SH-SY5Y (cell line): Measurements from ENCODE around the gene FCHSD2.

Experiments used
- GATA2 ChIP-seq: IDR thresholded peaks from 2 replicates; pipeline ENCODE4 v1.6.1; 2011; ENCODE audit warnings: mild to moderate bottlenecking, low read depth, low read length
- GATA3 ChIP-seq: IDR thresholded peaks from 2 replicates; pipeline ENCODE4 v1.6.1; 2011; ENCODE audit warnings: low read depth, mild to moderate bottlenecking, low read length, moderate library complexity

The FCHSD2 gene

DNA sequence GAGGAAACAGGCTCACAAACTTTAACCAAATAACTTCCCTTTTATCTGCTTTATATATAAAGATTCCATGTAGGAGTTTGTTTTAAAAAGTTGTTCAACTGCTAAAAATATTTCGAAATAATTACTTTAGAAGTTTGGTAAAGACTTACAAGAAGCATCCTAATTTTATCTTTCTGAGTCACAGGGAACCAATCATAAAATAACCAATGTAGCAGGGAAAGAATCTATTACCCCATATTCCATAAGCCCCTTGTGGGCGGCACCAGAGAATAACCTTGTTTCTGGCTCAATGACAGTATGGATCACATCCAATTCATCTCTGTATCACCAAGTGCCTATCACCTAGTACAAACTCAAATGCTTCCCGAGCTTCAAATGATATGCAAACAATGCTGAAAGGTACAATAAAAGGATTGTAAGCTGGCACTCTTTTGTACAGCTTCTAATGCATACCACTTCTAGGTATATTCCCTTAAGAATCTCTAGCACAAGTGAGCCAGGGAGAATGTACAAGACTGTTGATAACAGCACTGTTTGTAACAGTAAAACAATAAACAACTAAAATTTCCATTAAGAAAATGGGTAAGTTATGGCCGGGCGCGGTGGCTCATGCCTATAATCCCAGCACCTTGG, 169.5 kb downstream of the FCHSD2 start:
- TF ChIP-seq GATA2 (no peak), GATA3 (no peak)

DNA sequence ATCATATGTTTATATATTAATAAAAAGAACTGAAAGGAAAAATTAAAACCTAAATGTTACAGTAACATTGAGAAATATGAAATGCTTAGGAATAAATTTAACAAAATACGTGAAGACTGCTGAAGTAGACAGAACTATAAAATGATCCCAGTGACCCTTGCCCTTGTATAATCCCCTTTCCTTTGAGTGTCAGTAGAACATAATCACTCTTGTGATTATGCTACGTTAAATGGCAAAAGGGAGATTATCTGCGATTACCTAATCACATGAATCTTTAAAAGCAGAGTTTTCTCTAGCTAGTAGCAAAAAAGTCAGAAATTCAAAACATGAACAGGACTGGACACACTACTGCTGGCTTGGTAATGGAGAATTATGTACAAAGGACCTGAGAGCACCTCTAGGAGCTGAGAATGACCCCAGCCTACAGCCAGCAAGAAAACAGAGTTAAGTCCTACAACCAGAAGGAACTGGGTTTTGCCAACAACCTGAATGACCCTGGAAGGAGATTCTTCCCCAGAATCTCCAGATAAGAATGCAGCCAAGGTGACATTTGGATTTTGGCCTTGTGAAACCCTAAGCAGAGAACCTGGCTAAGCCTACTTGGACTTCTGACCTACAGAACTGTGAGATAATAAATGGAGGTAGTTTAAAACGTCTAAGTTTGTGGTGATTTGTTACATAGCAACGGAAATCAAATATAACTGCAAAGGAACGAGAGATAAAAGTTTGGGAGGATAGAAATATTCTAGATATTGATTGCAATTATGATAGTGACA, 170.7 kb downstream of the FCHSD2 start:
- no peak for TF ChIP-seq GATA3
- no peak for TF ChIP-seq GATA2

GRCh38 chr11:72970557-72971118, 171.5 kb downstream of the FCHSD2 start:
- TF ChIP-seq GATA2, result no peak
- TF ChIP-seq GATA3, result no peak

GRCh38 chr11:72969894-72970335, 172.2 kb downstream of the FCHSD2 start:
- TF ChIP-seq GATA2, result no peak
- TF ChIP-seq GATA3, result no peak

- no peak for TF ChIP-seq GATA3
- peak; percentile 9; the same call in 1 of the 2 replicates for TF ChIP-seq GATA2
These were observed 173.7 kb downstream of the FCHSD2 start for GRCh38 chr11:72968390-72968789.

DNA sequence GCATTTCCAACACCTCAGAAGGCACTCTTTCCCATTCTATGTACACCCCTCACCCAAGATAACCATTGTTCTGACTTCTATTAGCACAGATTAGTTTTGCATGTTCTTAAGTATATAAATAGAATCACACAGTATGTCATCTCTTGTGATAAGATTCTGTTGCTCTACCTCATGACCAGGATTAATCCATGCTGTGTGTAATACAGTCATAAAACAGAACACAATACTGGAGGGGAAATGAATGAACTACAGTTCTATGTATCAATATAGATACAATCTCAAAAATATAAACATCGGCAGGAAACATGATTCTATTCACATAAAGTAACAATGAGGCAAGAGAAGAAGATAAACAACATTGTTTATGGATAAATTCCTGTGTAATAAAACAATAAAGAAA, 176.4 kb downstream of the FCHSD2 start:
- TF ChIP-seq GATA3, result no peak
- no peak for TF ChIP-seq GATA2

- no peak for TF ChIP-seq GATA2
- TF ChIP-seq GATA3, result no peak
These were observed 179.4 kb downstream of the FCHSD2 start for GRCh38 chr11:72962717-72963116.

- TF ChIP-seq GATA3 (no peak), GATA2 (no peak)
These were observed 180.0 kb downstream of the FCHSD2 start for GRCh38 chr11:72962084-72962483.

DNA sequence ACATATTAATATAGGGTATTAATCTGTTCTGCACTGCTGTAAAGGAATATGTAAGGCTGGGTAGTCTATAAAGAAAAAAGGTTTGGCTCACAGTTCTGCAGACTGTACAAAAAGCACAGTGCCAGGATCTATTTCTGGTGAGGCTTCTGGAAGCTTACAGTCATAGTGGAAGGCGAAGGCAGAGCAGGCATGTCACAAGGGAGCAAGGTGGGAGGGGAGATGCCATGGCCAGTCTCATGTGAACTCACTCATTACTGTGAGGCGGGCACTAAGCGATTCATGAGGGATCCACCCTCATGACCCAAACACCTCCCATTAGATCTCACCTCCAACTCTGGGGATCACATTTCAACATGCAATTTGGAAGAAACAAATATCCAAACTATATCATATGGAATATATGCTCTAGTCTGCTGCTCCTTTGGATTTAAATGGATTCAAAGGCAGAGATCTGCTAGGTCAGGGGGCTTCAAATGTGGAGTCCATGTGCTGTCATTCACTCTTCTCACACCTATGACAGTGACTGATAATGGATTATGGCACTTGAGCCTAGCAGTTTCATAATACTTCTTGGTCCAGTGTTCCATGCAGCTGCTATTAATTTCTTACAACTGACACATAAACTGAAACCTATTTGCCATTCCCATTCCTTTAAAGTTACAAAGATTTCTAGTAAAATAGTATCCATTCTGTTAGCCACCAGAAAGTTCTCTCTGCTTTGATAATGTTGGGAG, 182.0 kb downstream of the FCHSD2 start:
- no peak for TF ChIP-seq GATA3
- no peak for TF ChIP-seq GATA2

GRCh38 chr11:72958791-72959190, 183.3 kb downstream of the FCHSD2 start:
- TF ChIP-seq GATA2 (no peak), GATA3 (no peak)

- no peak for TF ChIP-seq GATA2
- no peak for TF ChIP-seq GATA3
These were observed 186.7 kb downstream of the FCHSD2 start for GRCh38 chr11:72955466-72955865.

- TF ChIP-seq GATA2 (no peak), GATA3 (no peak)
These were observed 187.3 kb downstream of the FCHSD2 start for GRCh38 chr11:72954860-72955259.

DNA sequence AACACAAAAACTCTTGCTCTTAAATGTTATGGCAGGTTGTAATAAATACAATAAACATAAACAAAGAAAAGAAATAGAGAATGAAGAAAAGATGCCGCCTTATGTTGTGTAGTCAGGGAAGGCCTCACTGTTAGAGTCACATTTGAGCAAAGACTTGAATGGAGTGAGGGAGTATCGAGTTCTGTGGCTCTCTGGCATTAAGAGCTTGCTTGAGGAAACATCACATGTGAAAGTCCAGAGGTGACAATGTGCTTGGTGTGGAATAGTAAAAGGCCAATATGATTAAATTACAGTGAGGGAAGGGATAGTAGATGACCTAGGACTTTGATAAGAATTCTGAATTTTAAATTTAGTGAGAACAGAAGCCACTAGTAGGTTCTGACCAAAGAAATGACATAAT, 188.5 kb downstream of the FCHSD2 start:
- no peak for TF ChIP-seq GATA3
- TF ChIP-seq GATA2, result no peak

- no peak for TF ChIP-seq GATA2
- TF ChIP-seq GATA3, result no peak
These were observed 190.2 kb downstream of the FCHSD2 start for GRCh38 chr11:72951888-72952287.

GRCh38 chr11:72951193-72951592, 190.9 kb downstream of the FCHSD2 start:
- TF ChIP-seq GATA3 (peak; percentile 58), GATA2 (peak; percentile 88)
